GM12872 (cell line): ENCODE measurements around the gene CDKN2B-AS1.

Source experiments
- CTCF ChIP-seq: IDR thresholded peaks from 3 replicates; pipeline ENCODE4 v1.5.1; 2011; ENCODE audit warnings: low read depth, mild to moderate bottlenecking, low read length, moderate library complexity; ENCODE audit not compliant: insufficient read depth

CDKN2B-AS1 gene

GRCh38 chr9:21972361-21972760 is 22.2 kb upstream of the CDKN2B-AS1 start:
- no peak for TF ChIP-seq CTCF

GRCh38 chr9:21974343-21974721 is 20.3 kb upstream of the CDKN2B-AS1 start:
- TF ChIP-seq CTCF = no peak

- no peak for TF ChIP-seq CTCF
Observed at GRCh38 chr9:21974722-21975409, 19.7 kb upstream of the CDKN2B-AS1 start.

- no peak for TF ChIP-seq CTCF
Observed at GRCh38 chr9:21976334-21976875, 18.2 kb upstream of the CDKN2B-AS1 start.

DNA sequence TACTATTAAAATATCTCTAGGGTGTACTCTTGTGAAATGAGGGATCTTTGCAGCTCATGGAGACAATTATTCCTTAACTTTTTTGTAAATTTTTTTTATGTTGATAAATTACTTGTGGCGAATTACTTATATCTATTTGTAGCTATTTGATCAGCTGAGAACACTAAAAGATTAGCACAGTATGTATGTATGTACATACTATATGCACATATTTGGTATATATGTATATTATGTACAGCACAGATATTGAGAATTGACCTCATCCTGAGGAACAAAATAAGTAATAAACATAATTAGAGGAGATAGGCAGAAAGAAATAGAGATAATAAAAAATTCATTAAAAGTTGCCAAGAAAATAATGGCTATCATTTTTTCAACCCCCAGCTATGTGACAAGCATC is 12.2 kb upstream of the CDKN2B-AS1 start:
- TF ChIP-seq CTCF = no peak

GRCh38 chr9:21982861-21983560 is 11.6 kb upstream of the CDKN2B-AS1 start:
- no peak for TF ChIP-seq CTCF

GRCh38 chr9:21983561-21983935 is 11.0 kb upstream of the CDKN2B-AS1 start:
- no peak for TF ChIP-seq CTCF
